GM19467 (cell line): ENCODE results near the gene TEK.
"Not testable (repeated sequence)": the region's sequence is repeated elsewhere in the genome, so short reads cannot be mapped to it uniquely, and the experiment has no call there.

Experiments
- ATAC-seq: cut with Tn5 transposase; IDR thresholded peaks from one replicate; pipeline ENCODE4 v1.9.1; 2021; ENCODE audit warnings: mild to moderate bottlenecking, moderate library complexity; ENCODE audit not compliant: unreplicated experiment

Gene TEK

DNA sequence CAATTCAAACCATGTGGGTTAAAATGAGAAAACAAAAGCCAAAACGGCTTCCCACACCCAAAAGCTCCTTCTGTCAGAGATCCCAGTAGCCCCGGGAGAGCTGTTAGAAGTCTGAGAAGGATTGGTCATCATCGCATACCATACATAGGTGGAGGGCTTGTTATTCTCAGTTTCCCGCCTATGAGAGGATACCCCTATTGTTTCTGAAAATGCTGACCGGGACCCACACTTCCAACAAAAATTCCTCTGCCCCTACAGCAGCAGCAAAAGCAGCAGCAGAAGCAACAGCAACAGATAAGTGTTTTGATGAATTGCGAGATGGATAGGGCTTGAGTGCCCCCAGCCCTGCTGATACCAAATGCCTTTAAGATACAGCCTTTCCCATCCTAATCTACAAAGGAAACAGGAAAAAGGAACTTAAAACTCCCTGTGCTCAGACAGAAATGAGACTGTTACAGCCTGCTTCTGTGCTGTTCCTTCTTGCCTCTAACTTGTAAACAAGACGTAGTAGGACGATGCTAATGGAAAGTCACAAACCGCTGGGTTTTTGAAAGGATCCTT is at the start of gene TEK:
Gene TEK (plus strand): TSS at position 245 of the 561 bp plus-strand sequence. CDS start 366 bp downstream, outside the sequence.
- no peak for ATAC-seq

DNA sequence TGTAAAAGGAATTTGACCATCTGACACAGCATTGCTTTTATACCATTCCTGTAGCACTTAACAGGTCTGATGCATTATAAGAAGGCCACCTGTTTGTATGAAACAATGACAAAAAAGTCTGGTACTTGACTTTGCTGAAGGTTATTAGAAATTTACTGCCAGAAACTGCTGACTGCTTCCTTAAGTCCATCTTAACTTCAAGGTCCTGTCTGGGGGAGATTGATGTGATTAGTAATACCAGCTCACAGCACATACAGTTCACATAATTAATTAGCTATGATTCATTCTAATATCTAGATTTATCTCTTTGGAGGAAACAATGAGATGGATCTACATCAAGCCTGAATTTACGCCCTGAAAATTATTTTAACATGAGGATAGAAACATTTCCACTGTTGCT is 49.6 kb upstream of the TEK start:
- ATAC-seq = no peak

DNA sequence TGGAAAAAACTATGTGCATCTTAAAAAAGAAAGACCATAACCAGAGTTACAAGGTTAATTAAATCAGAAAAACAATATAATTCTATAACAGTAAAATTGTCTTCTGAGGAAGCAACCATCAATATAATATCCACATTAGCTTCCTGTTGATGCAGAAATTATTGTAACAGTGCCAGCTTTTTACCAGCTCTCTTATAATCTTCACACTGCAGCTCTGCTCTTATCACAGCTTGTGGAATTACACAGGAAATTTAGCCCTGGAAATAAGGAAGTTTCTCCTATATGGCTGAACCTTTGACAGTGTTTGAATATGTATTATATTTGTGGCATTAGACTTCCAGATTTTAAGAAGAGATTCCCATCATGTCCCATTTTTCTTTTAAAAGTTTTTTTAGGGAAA is 49.1 kb upstream of the TEK start:
- ATAC-seq = no peak

DNA sequence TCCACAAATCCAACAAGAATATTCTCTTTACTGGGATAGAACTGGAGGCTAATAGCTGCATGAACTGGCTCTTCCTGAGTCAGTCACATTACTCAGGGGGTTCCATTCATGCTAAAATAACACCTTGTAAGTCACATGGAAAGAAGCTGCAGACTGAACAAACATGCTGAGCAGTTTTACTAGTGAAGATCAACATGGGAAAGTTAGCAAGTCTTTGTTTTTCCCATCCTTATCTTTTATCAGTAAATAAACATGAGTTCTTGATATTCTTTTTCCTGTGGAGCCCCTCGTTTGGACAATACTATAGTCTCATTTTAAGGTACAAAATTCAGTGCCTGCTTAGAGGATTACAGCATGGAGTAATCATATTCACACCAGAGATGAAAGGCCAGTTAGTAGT is 43.7 kb upstream of the TEK start:
- no peak for ATAC-seq

DNA sequence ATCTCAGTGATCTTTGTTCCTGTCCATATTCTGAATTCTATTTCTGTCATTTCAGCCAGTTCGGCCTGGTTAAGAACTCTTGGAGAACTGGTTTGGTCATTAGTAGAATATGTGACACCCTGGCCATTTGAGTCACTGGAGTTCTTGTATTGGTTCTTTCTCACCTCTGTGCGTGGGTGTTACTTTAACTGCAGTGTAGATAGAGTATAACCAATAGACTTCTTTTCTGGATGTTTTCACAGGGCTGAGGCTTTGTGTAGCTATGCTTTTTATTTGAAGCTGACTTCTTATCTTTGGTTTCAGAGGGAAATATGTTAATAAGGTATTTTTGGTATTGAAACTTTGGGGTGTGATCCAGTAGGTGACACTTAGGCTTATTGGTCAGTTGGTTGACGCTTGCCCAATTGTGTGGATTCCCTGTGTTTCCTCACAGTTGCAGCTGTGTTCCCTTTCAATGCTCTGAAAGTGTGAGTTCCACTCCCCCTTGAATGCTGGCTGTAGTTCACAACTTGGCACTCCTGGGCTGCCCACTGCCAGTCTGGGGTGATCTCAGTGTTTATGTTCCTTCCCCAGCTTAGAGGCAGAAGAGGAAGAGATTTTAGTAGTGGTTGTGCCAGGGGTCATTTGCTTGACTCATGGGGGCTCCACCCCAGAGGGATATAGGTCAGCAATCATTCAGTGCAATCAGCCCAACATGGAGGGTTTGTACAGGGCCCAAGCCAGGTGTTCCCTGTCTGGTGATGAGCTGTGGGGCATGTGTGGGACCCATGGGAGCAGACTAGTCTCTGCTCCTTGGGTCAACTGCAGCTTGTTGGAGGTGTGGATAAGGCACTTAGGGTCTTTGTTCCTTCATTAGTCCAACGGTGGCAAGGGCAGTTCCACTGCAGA is 34.9 kb upstream of the TEK start:
- ATAC-seq = no peak

DNA sequence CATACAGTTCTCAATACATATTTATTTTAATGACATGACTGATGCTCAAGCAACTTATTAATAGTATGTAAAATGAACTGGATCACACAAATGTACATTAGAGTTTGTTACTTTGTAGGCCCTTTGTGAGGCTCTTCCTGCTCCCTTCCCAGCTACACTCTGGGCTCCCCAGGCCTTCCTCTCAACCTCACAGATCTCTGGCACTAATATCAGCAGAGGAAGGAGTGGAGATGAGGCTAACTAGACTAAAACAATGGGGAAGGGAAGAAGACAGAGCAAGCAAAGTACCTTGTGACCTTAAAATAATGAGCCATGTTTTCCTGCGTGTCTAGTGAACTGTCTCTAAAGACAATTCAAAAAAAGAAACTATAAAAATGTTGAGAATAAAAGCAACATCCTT is 30.3 kb upstream of the TEK start:
- no peak for ATAC-seq

DNA sequence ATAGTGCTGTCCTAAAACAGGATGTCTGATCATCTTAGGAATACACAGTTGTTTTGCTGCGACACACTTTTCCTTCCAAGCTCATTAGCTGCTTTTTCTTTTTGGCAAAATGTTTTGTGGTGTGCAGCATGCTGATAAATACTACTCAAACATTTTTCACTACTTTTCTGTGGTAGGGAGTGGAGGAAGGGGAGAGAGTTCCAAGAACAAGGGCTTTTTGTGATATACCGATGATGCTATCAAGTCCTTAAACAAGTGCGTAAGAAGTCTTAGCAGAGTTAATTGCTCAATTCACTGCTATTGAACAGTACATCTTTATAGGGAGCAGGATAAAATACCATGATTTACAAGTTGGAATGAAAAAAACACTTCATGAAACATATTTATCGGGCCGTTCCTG is 23.6 kb upstream of the TEK start:
- no peak for ATAC-seq

DNA sequence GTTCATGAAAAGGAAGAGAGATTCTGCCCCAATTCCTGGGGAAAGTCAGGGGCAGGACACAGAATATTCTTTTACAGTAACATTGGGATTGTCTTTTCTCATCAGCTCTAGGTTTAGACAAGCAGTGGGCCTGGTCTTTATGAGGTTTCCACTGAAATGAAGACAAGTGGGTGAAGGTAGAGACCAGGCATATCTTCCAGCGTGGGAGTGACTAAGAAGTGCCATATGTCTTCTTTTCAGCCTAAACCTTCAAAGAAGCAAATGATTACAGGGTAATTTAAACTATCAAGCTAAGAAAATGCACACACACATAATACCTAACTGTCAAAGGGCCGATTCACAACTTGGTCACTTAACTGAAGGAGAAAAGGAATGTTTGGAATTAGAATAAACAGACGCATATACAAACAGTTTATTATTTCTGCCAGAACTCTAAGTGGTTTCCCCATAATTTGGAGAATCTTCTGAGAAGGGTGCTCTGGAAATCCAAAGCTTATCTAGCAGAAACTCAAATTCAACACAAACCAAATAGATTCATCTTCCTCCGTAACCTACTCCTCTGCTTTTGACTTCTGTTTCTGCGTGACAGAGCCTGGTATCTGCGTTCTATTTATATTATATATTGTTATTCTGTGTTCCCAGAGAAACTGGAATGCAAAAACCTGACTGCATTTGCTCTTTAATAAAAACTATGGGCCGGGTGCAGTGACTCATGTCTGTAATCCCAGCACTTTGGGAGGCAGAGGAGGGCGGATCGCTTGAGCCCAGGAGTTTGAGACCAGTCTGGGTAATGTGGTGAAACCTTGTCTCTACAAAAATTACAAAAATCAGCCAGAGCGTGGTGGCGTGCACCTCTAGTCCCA is 22.0 kb upstream of the TEK start:
- no peak for ATAC-seq

DNA sequence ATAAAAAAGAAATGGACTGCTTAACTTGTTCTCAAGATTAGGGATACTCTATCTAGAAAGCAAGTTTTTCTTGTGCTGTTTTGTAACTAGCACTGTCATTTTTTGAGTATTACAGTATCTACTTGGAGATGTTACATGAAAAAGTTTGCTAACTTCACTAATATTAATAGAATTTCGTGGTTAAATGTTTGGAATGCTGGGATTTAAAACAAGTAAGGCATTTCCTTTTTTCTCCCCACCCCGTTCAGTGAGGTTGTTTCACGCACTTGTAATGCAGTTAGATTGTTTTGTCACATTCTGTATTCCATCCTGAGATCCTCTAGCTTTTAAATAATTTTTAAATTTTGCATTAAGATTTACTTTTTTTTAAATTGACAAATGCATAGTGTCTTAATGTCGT is 20.0 kb upstream of the TEK start:
- ATAC-seq = no peak

DNA sequence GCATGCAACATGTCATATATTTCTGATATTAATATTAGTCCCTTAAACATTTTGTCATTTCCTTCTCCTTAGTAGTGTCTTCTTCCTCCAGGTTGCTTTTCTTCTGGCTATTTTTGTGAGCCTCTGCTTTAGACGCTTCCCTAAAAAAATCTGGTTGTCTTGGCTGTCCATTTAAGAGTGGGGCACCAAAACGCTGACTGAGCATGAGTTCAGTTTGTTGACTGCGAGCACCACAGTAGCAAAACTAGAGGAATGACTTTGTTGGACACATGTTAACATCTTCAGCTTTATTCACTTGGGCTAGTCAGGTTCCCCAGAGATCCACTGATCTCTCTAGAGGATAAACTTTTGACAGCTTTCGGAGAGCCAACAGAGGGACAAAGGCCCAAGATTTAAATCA is 19.3 kb upstream of the TEK start:
- ATAC-seq = no peak

DNA sequence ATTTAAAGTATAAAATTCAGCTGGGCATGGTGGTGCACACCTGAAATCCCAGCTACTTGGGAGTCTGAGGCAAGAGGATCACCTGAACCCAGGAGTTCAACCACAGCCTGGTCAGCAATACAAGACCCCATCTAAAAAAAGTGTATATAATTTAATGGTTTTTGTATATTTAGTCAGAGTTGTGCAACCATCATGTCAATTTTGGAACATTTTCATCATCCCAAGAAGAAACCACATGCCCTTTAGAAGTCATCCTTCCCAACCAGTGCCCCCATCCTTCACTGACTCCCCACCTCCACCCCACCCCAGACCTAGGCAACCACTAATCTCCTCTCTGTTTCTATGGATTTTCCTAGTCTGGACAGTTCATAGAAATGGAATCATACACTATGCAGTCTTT is 18.8 kb upstream of the TEK start:
- ATAC-seq = no peak

DNA sequence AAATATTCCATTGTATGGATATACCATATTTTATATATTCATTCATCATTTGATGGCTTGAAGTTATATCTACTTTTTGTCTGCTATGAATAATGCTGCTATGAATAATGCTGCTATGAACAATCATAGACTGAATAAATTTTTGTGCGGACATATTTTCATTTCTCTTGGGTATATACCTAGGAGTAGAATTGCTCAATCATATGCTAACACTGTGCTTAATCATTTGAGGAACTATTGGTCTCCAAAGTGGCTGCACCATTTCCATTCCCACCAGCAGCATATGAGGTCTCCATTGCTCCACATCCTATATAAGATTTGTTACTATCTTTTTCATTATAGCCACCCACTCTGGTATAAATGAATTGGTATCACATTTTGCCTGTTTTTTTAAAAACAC is 18.3 kb upstream of the TEK start:
- ATAC-seq = no peak

DNA sequence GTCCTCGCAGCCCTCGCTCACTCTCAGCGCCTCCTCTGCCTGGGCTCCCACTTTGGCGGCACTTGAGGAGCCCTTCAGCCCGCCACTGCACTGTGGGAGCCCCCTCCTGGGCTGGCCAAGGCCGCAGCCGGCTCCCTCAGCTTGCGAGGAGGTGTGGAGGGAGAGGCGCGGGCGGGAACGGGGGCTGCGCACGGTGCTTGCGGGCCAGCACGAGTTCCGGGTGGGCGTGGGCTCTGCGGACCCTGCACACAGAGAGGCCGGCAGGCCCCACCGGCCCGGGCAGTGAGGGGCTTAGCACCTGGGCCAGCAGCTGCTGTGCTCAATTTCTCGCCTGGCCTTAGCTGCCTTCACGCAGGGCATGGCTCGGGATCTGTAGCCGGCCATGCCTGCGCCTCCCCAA is 16.5 kb upstream of the TEK start:
- ATAC-seq = not testable (repeated sequence)

DNA sequence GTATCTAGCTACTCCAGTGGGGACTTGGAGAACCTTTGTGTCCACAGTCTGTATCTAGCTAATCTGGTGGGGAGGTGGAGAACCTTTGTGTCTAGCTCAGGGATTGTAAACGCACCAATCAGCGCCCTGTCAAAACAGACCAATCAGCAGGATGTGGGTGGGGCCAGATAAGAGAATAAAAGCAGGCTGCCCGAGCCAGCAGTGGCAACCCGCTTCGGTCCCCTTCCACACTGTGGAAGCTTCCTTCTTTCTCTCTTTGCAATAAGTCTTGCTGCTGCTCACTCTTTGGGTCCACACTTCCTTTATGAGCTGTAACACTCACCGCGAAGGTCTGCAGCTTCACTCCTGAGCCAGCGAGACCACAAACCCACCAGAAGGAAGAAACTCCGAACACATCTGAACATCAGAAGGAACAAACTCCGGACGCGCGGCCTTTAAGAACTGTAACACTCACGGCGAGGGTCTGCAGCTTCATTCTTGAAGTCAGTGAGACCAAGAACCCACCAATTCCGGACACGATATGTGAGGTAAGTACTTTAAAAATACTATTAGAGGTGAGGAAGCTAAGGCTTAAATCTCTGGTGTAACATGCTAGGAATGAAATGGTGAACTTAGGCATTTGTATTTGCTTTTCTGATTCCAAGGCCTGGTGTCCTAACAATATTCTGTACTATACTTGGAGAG is 15.5 kb upstream of the TEK start:
- ATAC-seq = not testable (repeated sequence)

DNA sequence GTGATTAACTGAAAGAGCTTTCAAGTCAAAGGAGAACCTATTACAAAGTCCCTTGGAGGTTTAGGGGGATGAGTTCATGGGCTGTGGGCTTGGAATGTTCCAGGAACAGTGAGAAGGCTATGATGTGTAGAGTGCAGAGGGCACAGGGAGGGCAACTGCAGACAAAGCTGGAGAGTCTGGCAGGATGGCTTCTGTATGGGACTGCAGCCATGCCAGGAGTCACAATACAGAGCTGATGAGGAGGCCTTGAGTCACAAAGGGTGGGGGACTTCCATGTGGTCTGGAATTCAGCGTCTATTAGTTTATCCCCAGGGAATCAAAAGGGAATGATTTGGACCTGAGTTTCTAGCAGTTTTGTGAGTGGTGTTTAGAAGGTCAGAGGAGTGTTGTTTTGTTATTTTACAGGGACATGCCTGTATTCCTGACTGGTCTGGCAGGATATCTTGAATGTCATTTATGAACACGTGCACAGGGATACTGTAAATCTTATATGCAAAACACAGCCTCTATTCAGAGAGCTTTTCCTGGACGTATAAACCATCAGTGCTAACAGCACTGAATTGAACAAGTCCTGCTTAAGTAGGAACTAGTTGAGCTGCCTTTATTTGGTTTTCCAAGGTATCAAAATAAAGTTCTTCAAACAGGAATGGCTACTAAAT is 14.3 kb upstream of the TEK start:
- ATAC-seq = no peak

DNA sequence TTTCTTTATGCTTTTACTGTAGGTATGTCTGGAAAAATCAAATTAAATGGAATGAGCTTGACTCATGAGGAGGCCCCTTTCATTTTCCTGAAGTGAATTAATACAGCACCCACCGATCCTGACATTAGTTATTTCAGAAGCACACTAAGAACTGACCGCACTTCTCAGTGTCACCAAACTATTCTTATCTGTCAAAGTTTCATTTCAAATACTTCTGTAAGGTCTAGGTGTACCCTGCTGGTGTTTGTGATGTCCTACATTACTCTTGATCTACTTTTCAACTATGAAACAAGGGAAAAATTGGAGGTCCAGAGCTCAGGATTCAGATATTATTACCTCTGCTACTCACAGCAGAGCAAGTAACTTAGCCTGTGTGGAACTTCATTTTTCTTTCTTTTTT is 1.8 kb upstream of the TEK start:
- ATAC-seq = no peak

DNA sequence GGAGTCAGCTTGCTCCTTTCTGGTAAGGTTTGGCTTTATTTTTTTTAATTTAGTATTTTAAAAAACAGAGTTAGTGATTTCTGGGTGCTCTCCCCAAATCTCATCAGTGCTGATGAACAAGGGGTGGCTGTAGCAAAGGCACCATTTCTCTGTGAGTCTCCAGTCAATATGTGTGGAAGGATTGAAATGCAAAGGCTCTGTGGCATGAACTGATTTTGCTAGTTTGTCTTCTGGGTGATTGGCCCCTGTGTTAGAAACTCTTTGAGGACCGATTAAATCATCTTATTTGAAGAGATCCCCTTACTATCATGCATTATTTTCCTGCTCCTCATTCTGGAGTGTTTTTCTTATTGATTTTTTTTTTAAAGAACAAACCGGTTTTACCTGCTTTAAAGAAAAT is 596 bp downstream of the TEK start:
- no peak for ATAC-seq

DNA sequence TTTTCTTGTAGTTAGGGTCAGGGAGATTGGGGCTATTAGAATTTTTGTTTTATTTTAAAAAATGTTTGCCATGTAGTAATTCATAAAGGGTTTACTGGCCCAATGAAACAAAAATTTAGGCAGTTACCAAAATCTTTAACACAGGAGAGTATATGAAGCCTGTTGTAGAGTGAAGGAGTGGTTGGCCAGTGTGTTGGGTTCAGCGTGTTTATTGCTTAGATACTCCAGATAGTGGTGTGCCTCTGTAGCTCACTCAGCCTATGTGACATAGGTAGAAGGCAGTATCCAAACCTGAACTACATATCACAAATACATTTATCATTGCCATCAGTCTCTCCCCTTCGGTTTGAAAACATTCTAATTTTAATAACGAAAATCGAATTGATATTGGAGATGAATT is 1.2 kb downstream of the TEK start:
- no peak for ATAC-seq

DNA sequence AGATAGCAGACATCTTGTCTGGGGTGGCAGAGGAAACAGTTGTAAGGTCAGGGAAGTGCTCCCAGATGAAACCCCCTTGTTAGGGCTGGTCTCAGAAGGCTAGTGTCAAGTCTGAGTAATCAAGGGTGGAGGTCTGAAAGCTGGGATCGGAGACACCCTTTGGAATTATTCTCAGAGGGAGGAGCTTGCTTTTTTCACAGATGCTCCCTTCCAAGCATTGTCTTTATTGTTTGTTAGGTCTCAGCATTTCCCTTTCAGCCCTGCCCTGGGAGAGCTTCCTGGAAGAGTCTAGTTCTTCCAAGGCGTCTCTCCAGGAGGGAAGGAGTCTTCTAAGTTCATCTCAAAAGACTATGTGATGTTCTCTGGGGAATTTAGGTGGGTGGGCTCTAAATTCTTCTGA is 3.2 kb downstream of the TEK start:
- ATAC-seq = no peak

DNA sequence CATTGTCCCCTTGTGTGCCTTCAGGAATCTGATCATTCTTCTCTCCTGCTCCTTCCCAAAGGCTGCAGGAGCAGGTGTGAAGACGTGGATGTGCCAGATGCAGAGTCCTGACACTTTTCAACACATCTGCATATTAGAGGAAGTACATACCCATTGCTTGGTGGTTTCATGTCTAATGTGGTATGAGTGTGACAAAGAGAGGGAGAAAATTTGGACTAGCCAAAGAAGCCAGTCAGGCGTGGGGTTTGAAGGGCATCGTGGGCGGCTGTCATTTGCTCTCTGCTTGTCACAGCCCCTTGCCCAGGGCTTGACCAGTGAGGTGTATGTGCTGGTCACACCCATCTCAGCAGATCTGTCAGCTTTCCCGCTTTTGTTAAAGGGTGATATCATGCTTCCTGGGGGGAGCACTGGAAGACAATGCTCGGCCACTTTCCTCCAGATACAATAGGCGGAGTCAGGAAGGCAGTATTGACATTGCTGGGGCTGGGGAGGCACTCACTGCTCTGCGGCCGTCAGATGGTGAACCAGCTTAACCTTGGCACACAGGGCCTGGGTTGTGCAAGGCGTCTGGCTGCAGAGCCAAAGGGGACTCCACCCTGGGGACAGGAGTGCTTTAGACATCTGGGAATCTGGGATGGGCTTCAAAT is 8.6 kb downstream of the TEK start:
- no peak for ATAC-seq
